Immature natural killer cell (primary cell): ENCODE data around the gene USP49. TPM values are rescaled to one million over a fixed set of nuclear protein-coding genes. Genes with fewer than 3 reads are reported as not detected.
A peak's percentile ranks its signal among the peaks of the same experiment; 100 is the strongest.
"Not testable (repeated sequence)": the region's sequence is repeated elsewhere in the genome, so short reads cannot be mapped to it uniquely, and the experiment has no call there.

Experiments used
- DNase-seq, 3 donors: peaks; one replicate each; pipeline ENCODE4 v3.0.0; 2022; ENCODE audit warnings: mixed read lengths in 1 of 3
- H3K27ac Mint-ChIP-seq, 6 donors: one replicate each; pipeline ENCODE4 v1.8.0; 2020; ENCODE audit warnings: mixed read lengths in 6 of 6, mild to moderate bottlenecking in 5 of 6, inconsistent platforms in 4 of 6, moderate library complexity in 3 of 6
- H3K27me3 Mint-ChIP-seq, 3 donors: one replicate each; pipeline ENCODE4 v1.8.0; 2020 to 2021; ENCODE audit warnings: low read depth in 3 of 3, mild to moderate bottlenecking in 3 of 3, mixed read lengths in 3 of 3, moderate library complexity in 3 of 3, inconsistent platforms in 1 of 3
- H3K36me3 Mint-ChIP-seq, 3 donors: one replicate each; pipeline ENCODE4 v1.8.0; 2020; ENCODE audit warnings: mixed read lengths in 3 of 3, inconsistent platforms in 2 of 3, mild to moderate bottlenecking in 2 of 3
- H3K4me1 Mint-ChIP-seq, 2 donors: one replicate each; pipeline ENCODE4 v1.8.0; 2020; ENCODE audit warnings: inconsistent platforms in 2 of 2, mild to moderate bottlenecking in 2 of 2, mixed read lengths in 2 of 2, moderate library complexity in 1 of 2
- H3K4me3 Mint-ChIP-seq, 5 donors: one replicate each; pipeline ENCODE4 v1.8.0; 2020; ENCODE audit warnings: mild to moderate bottlenecking in 5 of 5, mixed read lengths in 5 of 5, inconsistent platforms in 3 of 5, moderate library complexity in 3 of 5
- H3K9me3 Mint-ChIP-seq, 6 donors: one replicate each; pipeline ENCODE4 v1.8.0; 2020; ENCODE audit warnings: mild to moderate bottlenecking in 6 of 6, mixed read lengths in 6 of 6, inconsistent platforms in 4 of 6, moderate library complexity in 3 of 6
- polyA plus RNA-seq, 3 donors: library from polyadenylated mRNA; unstranded; fragments of 300-500 nt; fragmentation: Illumina TruSeq; gene quantifications; one replicate each; pipeline ENCODE4 v1.2.3, GENCODE V29; 2021

The USP49 gene
- polyA plus RNA-seq, 3 donors from 2014 or later = 0.22 to 0.94 (median 0.62) TPM

DNA sequence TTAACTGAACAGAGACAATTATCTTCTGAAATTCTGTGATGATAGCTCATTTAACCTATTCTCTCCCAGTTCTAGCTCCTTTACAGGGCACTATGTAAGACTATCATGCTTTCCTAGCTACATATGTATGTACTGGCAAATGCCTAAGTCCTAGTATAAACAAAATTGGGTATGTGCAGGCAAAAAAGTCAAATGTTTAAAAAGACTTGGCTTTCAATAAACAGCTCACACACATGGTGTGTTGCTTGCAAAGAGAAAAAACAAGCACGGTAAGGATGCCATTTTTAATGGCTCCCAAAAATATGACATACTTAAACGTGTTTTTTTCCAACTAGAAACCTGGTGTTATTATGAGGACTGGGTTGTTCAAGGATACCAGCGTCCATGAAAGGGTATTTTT, 62.9 kb downstream of the USP49 start:
- H3K9me3 Mint-ChIP-seq = no peaks in the 10 kb centered on the region
- DNase-seq = no peak
- H3K4me1 Mint-ChIP-seq = peaks cover 3 to 13% of the 10 kb centered on the region in 2 donors
- peaks cover 0 to 1% (median 0%) of the 10 kb centered on the region in 3 donors for H3K27me3 Mint-ChIP-seq
- no peak overlapping the region for H3K27ac Mint-ChIP-seq
- H3K4me3 Mint-ChIP-seq = no peak overlapping the region
- peaks cover 0 to 4% (median 4%) of the 10 kb centered on the region in 3 donors for H3K36me3 Mint-ChIP-seq

DNA sequence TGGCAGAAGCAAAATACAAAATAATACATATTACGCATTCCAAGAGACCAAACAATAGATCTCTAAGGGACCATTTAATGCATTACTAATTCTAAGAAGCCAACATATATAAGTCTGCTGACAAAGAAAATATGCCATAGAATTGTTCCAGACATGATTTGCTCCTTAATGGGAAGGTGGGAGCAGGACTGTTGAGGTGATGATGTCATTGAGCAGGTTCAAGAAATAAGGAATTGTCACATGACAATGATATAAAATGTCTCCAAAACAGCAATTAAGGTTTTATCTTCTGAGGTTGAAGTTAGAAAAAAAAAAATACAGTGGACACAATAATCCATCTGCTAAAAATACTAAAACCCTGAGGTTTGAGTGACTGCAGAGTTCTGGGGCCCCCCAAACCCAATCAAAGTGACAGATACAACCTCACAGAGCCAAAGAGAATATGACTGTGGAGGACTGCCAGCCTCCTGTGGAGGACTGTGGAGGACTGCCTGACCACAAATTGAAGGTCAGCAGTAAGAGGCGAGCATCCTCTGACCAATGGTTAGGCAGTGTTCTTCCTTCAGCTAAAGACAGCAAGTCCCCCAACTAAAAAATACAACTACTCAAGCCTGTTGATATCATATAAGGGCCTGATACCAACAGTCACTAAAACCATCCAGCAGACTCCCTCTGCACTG, 68.7 kb downstream of the USP49 start:
- H3K27me3 Mint-ChIP-seq = peaks cover 0 to 1% (median 0%) of the 10 kb centered on the region in 3 donors

DNA sequence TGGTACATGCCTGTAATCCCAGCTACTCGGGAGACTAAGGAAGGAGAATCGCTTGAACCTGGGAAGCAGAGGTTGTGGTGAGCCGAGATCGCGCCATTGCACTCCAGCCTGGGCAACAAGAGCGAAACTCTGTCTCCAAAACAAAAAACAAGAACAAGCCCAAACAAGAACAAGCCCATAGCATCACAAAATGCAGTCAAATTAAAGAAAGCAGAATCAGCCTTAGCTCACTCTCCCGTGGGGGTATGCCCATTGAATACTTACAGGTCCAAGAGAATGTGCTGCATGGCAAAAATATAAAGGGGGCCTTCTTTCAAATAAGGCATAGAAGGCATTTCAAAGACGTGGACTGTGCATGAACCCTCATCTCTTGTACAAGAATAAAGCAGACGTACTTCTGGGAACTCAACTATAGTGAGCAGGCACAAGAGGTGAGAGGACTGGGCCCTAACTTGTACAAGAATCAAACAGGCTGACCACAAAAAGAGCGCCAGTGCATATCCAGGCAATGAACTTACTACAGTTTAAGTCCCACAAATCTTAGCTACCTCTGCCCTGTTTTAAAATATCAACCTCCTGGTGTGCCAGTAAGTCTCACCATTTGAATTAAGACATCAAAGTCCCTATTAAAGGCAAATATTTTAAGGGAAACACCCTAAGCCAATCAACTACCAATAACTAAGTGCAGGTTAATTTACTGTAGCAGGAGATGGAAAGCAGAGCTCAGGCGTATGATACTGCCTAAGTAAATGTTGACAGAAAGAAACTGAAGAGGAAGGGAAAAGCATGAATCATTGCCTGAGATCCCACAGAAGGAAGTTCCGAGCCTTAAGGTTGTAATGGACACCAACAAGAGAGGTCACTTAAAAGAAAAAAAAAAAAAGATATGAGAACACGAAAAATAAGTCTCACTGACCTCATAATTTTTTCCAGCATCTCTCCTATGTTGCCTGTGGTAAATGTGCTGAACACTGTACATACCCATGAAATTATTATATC, 70.3 kb downstream of the USP49 start:
- H3K4me1 Mint-ChIP-seq = no peaks in the 10 kb centered on the region
- H3K27ac Mint-ChIP-seq = peak overlapping the region in 1 of 6 donors; percentile 54
- no peak overlapping the region for H3K4me3 Mint-ChIP-seq
- peaks cover 0 to 1% (median 0%) of the 10 kb centered on the region in 3 donors for H3K27me3 Mint-ChIP-seq
- H3K9me3 Mint-ChIP-seq = no peaks in the 10 kb centered on the region
- no peak for DNase-seq
- peaks cover 0 to under 1% (median 0%) of the 10 kb centered on the region in 3 donors for H3K36me3 Mint-ChIP-seq

More for the DNA sequence above, 68.7 kb downstream of the USP49 start:
- Mint-ChIP-seq H3K4me3 (no peak overlapping the region), H3K27ac (no peak overlapping the region), H3K36me3 (peaks cover 0 to 4% (median 1%) of the 10 kb centered on the region in 3 donors), H3K9me3 (no peaks in the 10 kb centered on the region), H3K4me1 (no peaks in the 10 kb centered on the region)
- no peak for DNase-seq

DNA sequence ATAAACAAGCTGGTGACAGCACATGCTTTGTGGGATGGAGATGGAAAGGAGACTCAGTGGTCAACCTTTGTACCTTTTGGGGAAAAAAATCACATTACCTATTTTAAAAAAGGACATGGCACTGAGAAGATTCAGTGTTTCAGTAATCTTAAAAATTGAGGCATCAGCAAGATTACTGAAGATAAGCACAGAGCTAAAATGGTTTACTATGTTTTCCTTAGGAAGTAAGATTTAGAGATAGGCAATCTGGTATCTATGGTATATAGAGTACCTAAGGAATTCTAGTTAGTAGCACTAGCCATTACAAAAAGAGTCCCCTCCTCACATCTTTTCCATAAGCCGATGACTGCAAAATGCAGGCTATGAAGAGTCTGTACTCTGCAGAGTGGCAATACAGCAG, 72.0 kb downstream of the USP49 start:
- H3K4me3 Mint-ChIP-seq = no peak overlapping the region
- no peak for DNase-seq
- H3K4me1 Mint-ChIP-seq = no peaks in the 10 kb centered on the region
- no peak overlapping the region for H3K27ac Mint-ChIP-seq
- no peaks in the 10 kb centered on the region for H3K27me3 Mint-ChIP-seq
- H3K9me3 Mint-ChIP-seq = no peaks in the 10 kb centered on the region
- no peaks in the 10 kb centered on the region for H3K36me3 Mint-ChIP-seq

DNA sequence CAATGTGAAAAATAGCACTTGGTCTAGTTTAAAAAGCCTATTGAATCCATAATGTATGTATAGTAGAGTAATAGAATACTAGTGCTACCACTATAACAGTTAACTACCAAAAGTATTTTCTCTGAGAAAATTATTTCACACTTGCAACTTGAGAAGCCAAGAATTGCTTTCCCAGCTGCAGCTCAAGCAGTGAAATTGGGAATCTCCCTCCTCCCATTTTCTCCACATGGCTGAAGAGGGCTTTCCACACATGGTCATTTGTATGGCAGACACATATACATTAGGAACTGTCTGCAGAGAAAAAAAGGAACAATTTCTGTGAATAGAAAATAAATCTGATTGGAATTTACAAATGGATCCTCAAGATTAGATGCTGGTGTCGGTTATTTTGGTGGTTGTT, 73.2 kb downstream of the USP49 start:
- Mint-ChIP-seq H3K27ac (no peak overlapping the region), H3K9me3 (no peaks in the 10 kb centered on the region), H3K27me3 (no peaks in the 10 kb centered on the region), H3K36me3 (no peaks in the 10 kb centered on the region), H3K4me1 (no peaks in the 10 kb centered on the region), H3K4me3 (no peak overlapping the region)
- no peak for DNase-seq

DNA sequence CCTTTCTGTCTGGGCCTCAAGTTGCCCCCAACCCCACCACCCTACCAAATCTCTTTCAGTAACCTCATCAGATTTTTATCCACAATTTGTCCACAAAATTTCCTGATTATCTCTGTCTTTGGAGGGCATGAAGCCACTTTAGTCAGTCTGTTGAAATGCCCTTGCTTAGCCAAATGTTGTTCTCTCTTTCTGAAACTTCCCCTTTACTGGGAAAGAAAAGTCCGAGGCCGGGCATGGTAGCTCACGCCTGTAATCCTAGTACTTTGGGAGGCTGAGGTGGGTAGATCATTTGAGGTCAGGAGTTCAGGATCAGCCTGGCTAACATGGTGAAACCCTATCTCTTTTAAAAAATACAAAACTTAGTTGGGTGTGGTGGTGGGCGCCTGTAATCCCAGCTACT, 73.9 kb downstream of the USP49 start:
- Mint-ChIP-seq H3K4me3 (no peak overlapping the region), H3K36me3 (no peaks in the 10 kb centered on the region), H3K9me3 (no peaks in the 10 kb centered on the region), H3K27me3 (no peaks in the 10 kb centered on the region), H3K27ac (no peak overlapping the region), H3K4me1 (no peaks in the 10 kb centered on the region)
- DNase-seq = no peak

DNA sequence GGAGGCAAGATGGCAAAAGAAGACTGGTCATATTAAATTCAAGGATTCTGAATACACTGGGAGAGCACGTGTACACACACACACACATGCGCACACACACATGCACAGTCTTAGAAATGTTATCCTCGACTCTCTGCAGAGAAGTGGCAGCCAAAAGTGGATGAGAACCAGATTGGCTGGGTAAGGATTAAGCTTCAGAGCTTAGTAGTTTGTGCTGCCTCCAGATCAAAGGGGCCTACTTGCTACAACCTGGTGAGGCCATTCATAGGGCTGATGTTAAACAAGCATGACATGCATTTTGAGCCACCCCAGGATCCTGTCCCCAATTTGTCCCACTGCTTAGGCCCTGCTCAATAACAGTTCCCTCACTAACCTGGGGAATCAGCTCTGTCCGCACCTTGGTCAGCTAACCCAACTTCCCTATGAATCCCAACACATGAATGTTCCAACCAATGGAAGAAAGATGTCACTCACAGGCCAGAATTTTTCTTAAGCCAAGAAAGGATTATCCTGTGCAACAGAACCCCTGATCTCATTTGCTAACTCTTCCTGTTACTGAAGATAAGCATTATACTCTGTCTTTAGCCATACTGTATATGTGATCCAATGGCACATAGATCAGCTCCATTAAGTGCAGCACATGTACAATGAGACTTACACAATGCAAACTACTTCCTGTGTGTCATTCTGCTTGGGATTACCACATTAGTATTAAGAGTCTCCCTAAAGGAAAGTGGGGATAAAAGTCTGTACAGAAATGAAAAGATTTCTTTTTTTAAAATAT, 76.7 kb downstream of the USP49 start:
- peaks cover 0 to 2% (median 0%) of the 10 kb centered on the region in 3 donors for H3K27me3 Mint-ChIP-seq
- H3K36me3 Mint-ChIP-seq = no peaks in the 10 kb centered on the region
- H3K27ac Mint-ChIP-seq = no peak overlapping the region
- H3K4me1 Mint-ChIP-seq = no peaks in the 10 kb centered on the region
- H3K4me3 Mint-ChIP-seq = no peak overlapping the region
- no peak for DNase-seq
- H3K9me3 Mint-ChIP-seq = no peaks in the 10 kb centered on the region

DNA sequence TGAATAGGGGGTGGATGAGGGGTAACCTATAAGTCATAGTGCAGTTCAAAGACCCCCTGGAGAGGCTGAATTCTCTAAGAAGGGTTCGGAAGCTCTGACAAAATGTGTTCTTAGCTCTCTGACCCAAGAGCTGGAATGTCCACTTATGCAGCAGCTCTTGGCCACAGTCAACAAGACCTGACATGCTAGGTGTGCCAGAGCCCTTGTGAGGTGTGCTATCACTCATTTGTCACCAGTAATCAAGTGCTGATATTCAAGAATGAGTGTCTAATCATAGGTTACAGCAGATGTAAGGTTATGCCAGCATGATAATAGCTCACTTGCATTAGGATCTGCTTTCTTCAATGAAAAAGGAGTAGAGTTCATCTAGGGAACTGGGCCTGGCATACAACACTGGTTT, 79.6 kb downstream of the USP49 start:
- DNase-seq = no peak
- peaks cover 0 to 2% (median 0%) of the 10 kb centered on the region in 3 donors for H3K27me3 Mint-ChIP-seq
- no peak overlapping the region for H3K4me3 Mint-ChIP-seq
- H3K4me1 Mint-ChIP-seq = no peaks in the 10 kb centered on the region
- H3K27ac Mint-ChIP-seq = no peak overlapping the region
- H3K36me3 Mint-ChIP-seq = no peaks in the 10 kb centered on the region
- no peaks in the 10 kb centered on the region for H3K9me3 Mint-ChIP-seq

DNA sequence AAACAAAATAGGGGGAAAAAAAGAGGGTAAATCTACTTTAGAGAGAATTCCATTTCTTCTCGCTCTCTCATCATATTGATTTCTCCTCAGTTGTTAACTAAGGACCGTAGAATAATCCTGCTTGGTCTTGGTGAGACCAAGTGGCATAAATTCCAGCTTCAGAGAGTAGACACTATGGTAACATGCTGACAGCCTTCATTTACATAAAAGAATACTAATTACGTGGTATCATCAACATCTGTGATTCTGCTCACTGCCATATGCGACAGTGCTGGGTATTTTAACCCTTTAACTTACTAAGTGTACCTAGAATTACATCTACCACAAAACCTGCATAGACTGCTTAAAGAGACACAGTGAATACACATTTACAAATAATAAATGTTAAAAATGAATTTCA, 80.5 kb downstream of the USP49 start:
- peaks cover 0 to 2% (median 0%) of the 10 kb centered on the region in 3 donors for H3K27me3 Mint-ChIP-seq
- no peaks in the 10 kb centered on the region for H3K9me3 Mint-ChIP-seq
- H3K36me3 Mint-ChIP-seq = no peaks in the 10 kb centered on the region
- no peak overlapping the region for H3K27ac Mint-ChIP-seq
- no peaks in the 10 kb centered on the region for H3K4me1 Mint-ChIP-seq
- DNase-seq = no peak
- H3K4me3 Mint-ChIP-seq = no peak overlapping the region

DNA sequence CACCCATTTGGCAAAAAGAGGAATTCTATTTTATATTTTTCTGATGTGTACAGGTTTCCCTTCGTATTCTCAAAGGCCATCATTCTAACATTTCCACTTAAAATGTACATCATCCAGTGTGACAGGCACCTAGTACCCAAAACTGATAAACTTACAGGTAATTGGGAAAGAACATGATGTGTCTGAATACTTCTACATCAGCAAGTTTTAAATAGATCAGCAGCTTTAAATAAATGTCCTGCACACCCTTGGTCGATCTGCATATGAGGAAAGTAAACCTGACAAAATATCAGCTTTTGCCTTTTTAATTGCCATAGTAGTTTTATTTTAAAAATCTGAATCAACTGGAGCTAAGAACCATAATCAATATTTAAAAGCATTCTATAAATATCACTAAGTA, 81.2 kb downstream of the USP49 start:
- H3K4me3 Mint-ChIP-seq = no peak overlapping the region
- no peak for DNase-seq
- H3K27ac Mint-ChIP-seq = no peak overlapping the region
- no peaks in the 10 kb centered on the region for H3K9me3 Mint-ChIP-seq
- no peaks in the 10 kb centered on the region for H3K4me1 Mint-ChIP-seq
- H3K36me3 Mint-ChIP-seq = no peaks in the 10 kb centered on the region
- H3K27me3 Mint-ChIP-seq = peaks cover 0 to 2% (median 0%) of the 10 kb centered on the region in 3 donors

DNA sequence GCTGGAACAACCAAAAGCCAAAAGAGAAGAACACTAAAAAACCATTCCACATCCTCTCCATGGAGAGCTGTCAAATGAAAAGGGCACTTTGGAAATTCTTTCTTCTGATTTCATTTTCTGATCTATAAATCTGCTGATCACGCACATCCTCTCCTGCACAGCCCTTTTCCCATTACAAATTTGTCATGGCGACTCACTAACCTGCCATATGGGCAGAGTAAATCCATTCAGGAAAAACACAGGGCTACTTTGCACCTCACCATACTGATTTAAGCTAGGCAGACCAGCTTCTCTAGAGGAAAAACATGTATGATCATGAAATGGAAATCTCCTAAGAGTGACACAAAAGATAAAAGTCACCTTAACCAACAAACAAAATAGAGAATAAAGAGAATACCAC, 81.7 kb downstream of the USP49 start:
- H3K27ac Mint-ChIP-seq = no peak overlapping the region
- H3K36me3 Mint-ChIP-seq = no peaks in the 10 kb centered on the region
- H3K4me3 Mint-ChIP-seq = no peak overlapping the region

DNA sequence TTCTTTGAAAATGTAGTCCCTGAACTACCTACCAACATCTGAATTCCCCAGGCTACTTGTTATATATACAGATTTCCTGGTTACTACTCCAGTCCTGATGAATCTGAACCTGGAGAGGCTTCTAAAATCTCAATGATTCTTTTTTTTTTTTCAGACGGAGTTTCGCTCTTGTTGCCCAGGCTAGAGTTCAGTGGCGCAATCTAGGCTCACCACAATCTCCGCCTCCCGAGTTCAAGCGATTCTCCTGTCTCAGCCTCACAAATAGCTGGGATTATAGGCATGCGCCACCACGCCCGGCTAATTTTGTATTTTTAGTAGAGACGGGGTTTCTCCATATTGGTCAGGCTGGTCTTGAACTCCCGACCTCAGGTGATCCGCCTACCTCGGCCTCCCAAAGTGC, 83.2 kb downstream of the USP49 start:
- not testable (repeated sequence) for H3K4me3 Mint-ChIP-seq, H3K27ac Mint-ChIP-seq, H3K9me3 Mint-ChIP-seq, H3K36me3 Mint-ChIP-seq, H3K4me1 Mint-ChIP-seq, H3K27me3 Mint-ChIP-seq, DNase-seq

More for the DNA sequence above, 81.7 kb downstream of the USP49 start:
- DNase-seq = no peak
- H3K4me1 Mint-ChIP-seq = no peaks in the 10 kb centered on the region
- no peaks in the 10 kb centered on the region for H3K9me3 Mint-ChIP-seq
- H3K27me3 Mint-ChIP-seq = peaks cover 0 to 2% (median 0%) of the 10 kb centered on the region in 3 donors

DNA sequence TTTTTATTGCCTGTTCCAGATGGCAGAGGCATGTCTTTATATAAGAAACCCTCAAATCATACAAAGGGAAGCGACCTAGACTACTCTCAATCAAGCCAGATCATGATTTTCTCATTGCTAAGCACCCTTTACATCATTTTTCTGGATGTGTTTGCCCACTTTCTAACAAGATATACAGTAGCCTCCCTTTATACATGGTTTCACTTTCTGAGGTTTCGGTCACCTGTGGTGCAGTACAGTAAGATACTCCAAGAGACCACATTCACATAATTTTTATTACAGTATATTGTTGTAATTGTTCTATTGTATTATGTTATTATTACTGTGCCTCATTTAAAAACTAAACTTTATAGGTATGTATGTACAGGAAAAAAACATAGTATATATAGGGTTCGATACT, 84.1 kb downstream of the USP49 start:
- no peak overlapping the region for H3K27ac Mint-ChIP-seq
- no peak for DNase-seq
- H3K9me3 Mint-ChIP-seq = no peaks in the 10 kb centered on the region
- no peaks in the 10 kb centered on the region for H3K36me3 Mint-ChIP-seq
- H3K4me1 Mint-ChIP-seq = no peaks in the 10 kb centered on the region
- peaks cover 0 to 2% (median 0%) of the 10 kb centered on the region in 3 donors for H3K27me3 Mint-ChIP-seq
- H3K4me3 Mint-ChIP-seq = no peak overlapping the region
